Right atrium auricular region (tissue), 2 donors: ENCODE measurements around the gene BASP1. TPM values are rescaled to one million over a fixed set of nuclear protein-coding genes. Genes with fewer than 3 reads are reported as not detected.
A peak's percentile ranks its signal among the peaks of the same experiment; 100 is the strongest.

Source experiments
- DNase-seq: peaks from one replicate; pipeline ENCODE4 v3.0.0-alpha.2; 2019; ENCODE audit warnings: low spot score
- H3K27ac ChIP-seq, 2 donors: fragments of 200-600 bp; sonication (generic); 1 replicate in 1 of 2; 2 replicates in 1 of 2; pipeline ENCODE4 v1.5.1; 2016 to 2019
- H3K27me3 ChIP-seq, 2 donors: fragments of 200-600 bp; sonication (generic); one replicate each; pipeline versions ENCODE4 v1.5.1 to v1.6.0; 2017 to 2019
- H3K36me3 ChIP-seq: fragments of 200-600 bp; sonication (generic); one replicate; pipeline ENCODE4 v1.5.1; 2016
- H3K4me1 ChIP-seq, 2 donors: fragments of 200-600 bp; sonication (generic); one replicate each; pipeline versions ENCODE4 v1.5.1 to v1.6.0; 2017 to 2019
- H3K4me3 ChIP-seq, 2 donors: fragments of 200-600 bp; sonication (generic); 1 replicate in 1 of 2; 2 replicates in 1 of 2; pipeline ENCODE4 v1.5.1; 2017 to 2019; ENCODE audit warnings: mild to moderate bottlenecking in 1 of 2, moderate library complexity in 1 of 2
- H3K9me3 ChIP-seq, 2 donors: fragments of 200-600 bp; sonication (generic); one replicate each; pipeline ENCODE4 v1.5.1; 2019
- CTCF ChIP-seq, 2 donors: fragments of 200-600 bp; sonication (generic); IDR thresholded peaks; one replicate each; pipeline ENCODE4 v1.5.1; 2019; ENCODE audit warnings: antibody characterized with exemption in 2 of 2
- total RNA-seq, 2 donors: library from RNA; depleted of rRNA; stranded (reverse); fragments of >200 nt; gene quantifications; one replicate each; pipeline ENCODE4 v1.1.0, GENCODE V29; 2016

BASP1 gene
- total RNA-seq, 2 donors from 2014 or later: 8.3 to 18.4 TPM

- Histone ChIP-seq H3K4me3 (no peak overlapping the region), H3K27me3 (no peaks in the 10 kb centered on the region), H3K4me1 (peaks cover 0 to 23% of the 10 kb centered on the region in 2 donors), H3K36me3 (no peaks in the 10 kb centered on the region), H3K27ac (no peak overlapping the region), H3K9me3 (no peaks in the 10 kb centered on the region)
- no peak for DNase-seq
- TF ChIP-seq CTCF (IDR thresholded peaks at IDR 0.05): no peak
Observed at GRCh38 chr5:17213938-17214337, 3.5 kb upstream of the BASP1 start.

GRCh38 chr5:17214893-17215292 is 2.5 kb upstream of the BASP1 start:
- no peaks in the 10 kb centered on the region for H3K36me3 ChIP-seq
- H3K9me3 ChIP-seq: no peaks in the 10 kb centered on the region
- H3K4me1 ChIP-seq: peaks cover 0 to 26% of the 10 kb centered on the region in 2 donors
- H3K4me3 ChIP-seq: no peak overlapping the region
- TF ChIP-seq CTCF (IDR thresholded peaks at IDR 0.05): no peak
- H3K27me3 ChIP-seq: no peaks in the 10 kb centered on the region
- no peak for DNase-seq
- no peak overlapping the region for H3K27ac ChIP-seq

GRCh38 chr5:17215361-17215760 is 2.1 kb upstream of the BASP1 start:
- no peak for TF ChIP-seq CTCF (IDR thresholded peaks at IDR 0.05)
- no peaks in the 10 kb centered on the region for H3K27me3 ChIP-seq
- no peak overlapping the region for H3K27ac ChIP-seq
- H3K4me3 ChIP-seq: no peak overlapping the region
- DNase-seq: no peak
- no peaks in the 10 kb centered on the region for H3K9me3 ChIP-seq
- peaks cover 0 to 26% of the 10 kb centered on the region in 2 donors for H3K4me1 ChIP-seq
- H3K36me3 ChIP-seq: no peaks in the 10 kb centered on the region

- Histone ChIP-seq H3K27me3 (no peaks in the 10 kb centered on the region), H3K4me1 (peaks cover 0 to 26% of the 10 kb centered on the region in 2 donors), H3K9me3 (no peaks in the 10 kb centered on the region), H3K4me3 (peak overlapping the region in 1 of 2 donors; percentile 53), H3K27ac (no peak overlapping the region), H3K36me3 (no peaks in the 10 kb centered on the region)
- DNase-seq: peak; percentile 74
- peak; percentile 48 to 83 for TF ChIP-seq CTCF (IDR thresholded peaks at IDR 0.05)
Observed at GRCh38 chr5:17216176-17216973, 1.1 kb upstream of the BASP1 start.

GRCh38 chr5:17216974-17217492 is 398 bp upstream of the BASP1 start:
- no peaks in the 10 kb centered on the region for H3K9me3 ChIP-seq
- H3K4me1 ChIP-seq: peaks cover 0 to 26% of the 10 kb centered on the region in 2 donors
- no peaks in the 10 kb centered on the region for H3K27me3 ChIP-seq
- H3K4me3 ChIP-seq: peak overlapping the region; percentile 30 to 53
- TF ChIP-seq CTCF (IDR thresholded peaks at IDR 0.05): no peak
- H3K36me3 ChIP-seq: no peaks in the 10 kb centered on the region
- DNase-seq: no peak
- H3K27ac ChIP-seq: no peak overlapping the region
